Inflammatory macrophage (primary cell): ENCODE data around the gene TFAP2A.

Experiments used
- DNase-seq, 2 donors: peaks; one replicate each; pipeline ENCODE4 v3.0.0-alpha.2; 2020 to 2022

TFAP2A gene

GRCh38 chr6:10425975-10426780 is 11.3 kb upstream of the TFAP2A start:
- DNase-seq = no peak

DNA sequence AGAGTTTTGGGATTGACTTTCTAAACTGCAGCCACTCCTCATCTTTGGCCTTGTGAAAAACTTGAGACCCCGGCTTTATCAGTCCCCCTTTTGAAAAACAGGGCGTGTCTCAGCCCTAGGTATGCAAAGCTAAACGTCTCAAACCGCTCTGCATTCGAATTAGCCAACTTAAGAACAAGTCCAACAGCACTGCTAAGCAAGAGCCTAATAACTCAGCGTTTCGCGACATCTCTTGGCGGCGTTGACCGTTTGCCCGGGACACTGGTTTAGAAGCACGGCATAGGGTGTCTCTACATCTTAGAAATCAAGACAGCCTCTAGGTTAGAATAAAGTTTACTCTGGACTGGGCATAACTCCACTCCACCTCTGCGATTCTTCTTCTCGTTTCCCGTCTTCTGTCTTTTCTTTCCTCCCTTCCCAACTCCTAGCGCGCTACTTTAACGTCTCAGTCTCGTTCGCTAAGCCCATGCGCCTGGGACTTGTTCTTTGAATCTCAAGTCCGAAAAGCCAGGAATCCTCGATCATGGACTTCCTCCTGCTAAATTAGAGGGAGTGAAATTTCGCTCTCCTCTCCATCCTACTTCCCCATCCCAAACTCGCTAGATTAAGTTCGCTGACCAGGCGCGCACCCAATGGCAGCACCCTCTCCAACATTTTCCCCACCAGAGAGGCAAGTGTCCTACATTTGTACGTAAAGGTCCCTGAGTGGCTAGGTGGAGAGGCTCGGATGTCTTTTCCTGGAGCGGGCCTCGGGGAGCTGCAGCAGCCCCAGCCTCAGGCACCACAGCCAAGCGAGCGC is 10.5 kb upstream of the TFAP2A start:
- DNase-seq = no peak

GRCh38 chr6:10424040-10424439 is 9.2 kb upstream of the TFAP2A start:
- DNase-seq = no peak

DNA sequence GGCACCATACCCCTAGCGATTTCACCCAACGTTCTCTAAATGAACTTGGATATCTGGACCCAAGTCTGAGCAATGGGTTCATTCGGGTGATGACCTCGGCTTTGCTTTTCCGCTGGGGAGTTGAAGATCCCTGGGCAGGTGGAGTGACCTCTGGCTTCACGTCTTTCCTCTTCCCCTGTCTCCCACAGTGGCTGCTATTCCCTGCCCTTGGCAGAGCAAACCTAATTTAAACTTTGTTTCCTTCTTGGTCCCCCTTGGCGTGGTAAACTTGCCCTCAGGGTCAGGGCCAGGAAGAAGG is 7.8 kb upstream of the TFAP2A start:
- no peak for DNase-seq

GRCh38 chr6:10421921-10422736 is 7.3 kb upstream of the TFAP2A start:
- no peak for DNase-seq

GRCh38 chr6:10421158-10421920 is 6.5 kb upstream of the TFAP2A start:
- no peak for DNase-seq

DNA sequence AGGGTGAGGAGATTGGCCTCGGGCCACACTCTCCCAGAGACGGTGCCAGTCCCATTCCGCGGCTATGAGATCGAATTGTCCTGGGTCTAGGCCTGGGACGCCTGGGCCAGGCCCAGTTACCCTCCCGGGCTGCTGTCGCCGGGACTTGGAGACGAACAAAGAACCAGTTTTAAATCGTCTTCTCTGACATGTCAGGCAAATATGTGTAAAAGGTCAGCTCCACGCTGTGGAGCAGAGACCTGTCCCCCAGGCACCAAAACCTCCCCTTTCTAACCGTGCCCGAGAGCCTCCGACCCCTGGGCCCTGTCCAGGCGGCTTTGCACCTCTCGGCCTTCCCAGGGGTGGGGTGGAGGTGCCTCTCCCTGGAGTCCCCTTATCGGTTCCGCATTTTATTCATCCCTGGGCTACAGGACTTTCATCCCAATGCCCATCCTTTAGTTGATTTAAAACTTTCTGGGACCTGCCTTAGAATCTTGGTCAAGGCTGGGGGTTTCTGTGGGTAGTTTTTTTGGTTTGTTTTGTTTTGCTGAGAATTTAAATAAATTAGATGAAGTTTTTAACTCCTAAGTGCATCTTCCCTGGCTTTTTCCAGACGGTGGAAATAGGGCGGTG is 5.8 kb upstream of the TFAP2A start:
- DNase-seq = no peak

- no peak for DNase-seq
Measured at GRCh38 chr6:10419749-10420545, 5.1 kb upstream of the TFAP2A start.

DNA sequence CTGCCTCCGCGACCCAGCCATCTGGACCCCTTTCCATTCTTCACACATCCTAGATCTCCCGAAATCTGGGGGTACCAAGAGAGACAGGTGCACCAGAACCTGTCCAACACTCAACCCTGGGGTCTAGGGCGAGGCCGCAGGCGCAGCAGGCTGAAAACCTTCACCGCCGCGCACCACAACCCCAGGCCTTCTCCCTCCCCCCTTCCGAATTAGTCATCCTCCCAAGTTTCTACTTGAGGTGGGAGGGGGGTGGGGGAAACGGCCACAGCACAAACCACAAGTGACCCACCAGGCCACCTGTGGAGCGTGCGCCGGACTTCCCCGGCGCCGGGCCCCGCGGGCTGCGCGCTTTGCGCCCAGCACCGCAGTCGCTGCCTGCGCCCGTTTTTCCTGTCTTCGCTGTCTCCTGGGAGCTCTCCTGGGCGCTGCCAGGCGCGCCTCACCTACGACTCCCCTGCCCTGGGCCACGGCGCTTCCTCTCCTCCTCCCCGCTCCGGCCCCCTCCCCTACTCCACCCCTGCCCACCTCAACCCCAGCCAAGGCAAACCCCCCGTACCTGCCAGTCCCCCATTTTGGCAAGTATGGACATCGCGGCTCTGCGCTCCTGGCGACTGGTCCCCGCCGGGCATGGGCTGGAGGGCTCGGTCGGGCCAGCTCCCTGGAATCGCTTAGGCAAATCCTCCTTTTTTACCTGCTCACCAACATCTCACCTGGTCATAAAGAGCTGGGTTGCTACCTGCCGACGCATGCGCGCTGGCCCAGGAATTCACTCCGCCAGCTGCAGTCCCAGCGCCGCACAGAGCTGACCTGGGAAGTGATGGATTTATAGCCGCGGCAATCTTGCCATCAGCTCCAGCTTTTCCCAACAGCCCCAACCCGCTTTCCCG is 4.2 kb upstream of the TFAP2A start:
- no peak for DNase-seq

- no peak for DNase-seq
Measured at GRCh38 chr6:10418361-10418861, 3.5 kb upstream of the TFAP2A start.

DNA sequence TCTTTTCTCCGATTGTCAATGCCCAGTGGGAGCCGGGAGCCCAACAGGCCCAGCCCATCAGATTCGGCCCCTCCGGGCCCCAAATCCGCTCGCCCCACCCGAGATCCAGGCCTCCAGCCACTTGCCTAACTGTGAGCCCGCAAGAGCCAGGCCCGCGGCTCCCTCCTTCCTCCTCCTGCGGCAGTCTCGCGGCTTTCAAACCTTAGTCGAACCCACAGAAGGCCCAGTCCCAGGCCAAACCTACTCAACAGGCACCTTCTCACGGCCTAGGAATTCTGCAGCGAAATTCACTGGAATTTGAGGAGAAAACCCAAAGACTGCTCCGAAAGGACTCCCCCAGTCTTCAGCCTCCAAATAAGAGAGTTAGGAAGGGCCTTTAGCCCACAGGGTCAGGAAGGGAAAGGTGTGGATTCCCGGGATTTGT is 2.8 kb upstream of the TFAP2A start:
- DNase-seq = no peak

GRCh38 chr6:10416863-10417641 is 2.2 kb upstream of the TFAP2A start:
- no peak for DNase-seq

DNA sequence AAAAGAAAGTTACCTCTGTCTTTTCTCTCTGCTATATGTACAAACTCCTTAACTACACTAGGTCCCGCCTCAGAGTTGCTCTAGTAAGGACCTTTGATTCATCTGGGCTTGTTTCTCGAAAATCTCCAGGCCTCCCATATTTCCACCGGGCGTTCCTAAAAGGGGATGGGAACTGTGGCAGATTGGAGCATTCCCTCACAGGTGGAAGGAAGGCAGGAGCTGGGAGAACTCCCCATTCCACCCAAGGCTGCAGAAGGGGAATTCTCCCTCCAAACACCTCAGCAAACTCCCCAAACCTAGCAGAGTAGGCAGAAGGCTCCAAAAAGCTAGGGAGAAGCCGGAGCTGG is 1.6 kb upstream of the TFAP2A start:
- DNase-seq = no peak

DNA sequence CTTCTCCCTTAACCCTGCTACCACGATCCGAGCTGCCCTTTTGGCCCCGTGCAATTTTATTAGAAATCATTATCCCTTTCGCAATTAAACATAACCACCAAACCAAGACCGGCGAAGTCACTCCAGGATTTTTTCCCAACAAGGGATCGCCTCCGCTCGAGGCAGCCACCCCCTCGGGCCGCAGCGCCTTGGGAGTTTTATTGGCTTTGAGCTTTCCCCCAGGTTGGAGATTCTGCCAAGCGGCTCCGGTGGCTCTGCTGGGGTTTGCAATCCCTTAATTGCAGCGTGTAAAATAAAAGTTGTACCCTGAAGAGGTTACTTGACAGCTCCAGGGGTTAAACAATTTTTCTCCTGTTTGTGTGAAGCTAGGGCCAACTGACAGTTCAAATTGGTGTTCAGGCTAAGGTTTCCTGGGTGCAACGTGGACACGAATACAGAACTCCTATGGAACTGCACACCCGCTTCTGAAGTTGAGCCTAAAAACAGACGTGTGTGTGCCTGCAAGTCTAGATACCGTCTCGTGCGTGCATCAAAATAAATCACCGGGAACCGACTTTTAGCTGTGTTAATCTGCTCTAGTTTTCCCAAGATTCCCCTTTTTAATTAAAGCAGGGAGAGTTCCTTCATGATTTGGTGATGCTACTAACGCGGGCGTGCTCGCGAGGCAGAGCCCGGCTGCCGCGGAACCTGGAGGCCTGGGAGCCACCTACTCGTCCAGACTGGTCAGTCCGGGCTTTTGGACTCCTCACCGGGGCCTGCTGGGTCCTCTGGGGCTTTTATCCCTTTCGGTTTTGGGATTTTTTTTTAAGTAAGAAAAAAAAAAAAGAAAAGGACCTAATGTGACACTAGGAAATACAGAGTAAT is 975 bp upstream of the TFAP2A start:
- DNase-seq = no peak

DNA sequence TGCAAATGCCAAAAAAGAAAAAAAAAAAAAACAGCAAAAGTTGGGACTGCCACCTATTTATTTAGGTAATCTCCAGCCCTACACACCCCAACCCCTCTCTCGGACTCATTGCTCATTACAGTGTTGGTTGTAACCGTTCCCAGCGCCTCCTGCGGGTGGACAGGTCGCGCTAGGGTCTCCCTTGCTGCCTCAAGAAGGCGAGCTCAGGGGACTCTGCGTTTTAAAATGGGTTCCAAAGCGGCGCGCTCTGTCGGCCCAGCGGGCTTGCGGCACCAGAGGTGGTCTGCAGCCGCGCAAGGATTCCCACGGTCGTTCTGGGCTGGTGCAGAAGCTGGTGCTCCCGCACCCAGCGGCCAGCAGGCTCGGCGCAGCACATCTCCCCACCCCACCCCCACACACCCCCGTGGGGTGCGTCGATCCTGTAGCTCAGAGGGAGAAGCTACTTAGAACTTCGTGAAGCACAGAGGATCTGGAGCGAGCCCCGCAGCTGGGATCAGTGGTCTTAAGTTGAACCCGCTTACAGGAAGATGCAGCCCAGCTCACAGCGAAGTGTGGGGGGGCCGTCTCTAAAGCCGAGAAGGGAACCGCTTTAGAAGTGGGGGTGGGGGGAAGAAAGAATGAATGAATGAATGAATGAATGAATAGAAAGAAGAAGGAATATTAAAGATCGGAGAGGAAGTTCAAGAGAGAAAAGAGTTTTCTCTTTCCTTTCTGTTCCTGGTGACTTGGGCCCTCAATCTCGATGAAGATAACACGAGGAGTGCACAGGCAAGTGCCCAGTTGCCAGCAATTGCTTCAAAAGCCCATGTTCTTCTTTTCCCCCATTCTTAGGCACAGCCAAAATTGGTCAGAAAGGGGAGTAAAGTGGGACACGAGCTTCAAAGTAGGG is 780 bp downstream of the TFAP2A start:
- DNase-seq = no peak

- DNase-seq = no peak
Measured at GRCh38 chr6:10413262-10413849, 1.5 kb downstream of the TFAP2A start.
